ENCODE measurements around the gene LRRC59. TPM values are rescaled to one million over a fixed set of nuclear protein-coding genes. Genes with fewer than 3 reads are reported as not detected.

Gene LRRC59
- total and polyA plus RNA-seq, 8 donors, result 32.2 to 117 (median 76.0) TPM

DNA sequence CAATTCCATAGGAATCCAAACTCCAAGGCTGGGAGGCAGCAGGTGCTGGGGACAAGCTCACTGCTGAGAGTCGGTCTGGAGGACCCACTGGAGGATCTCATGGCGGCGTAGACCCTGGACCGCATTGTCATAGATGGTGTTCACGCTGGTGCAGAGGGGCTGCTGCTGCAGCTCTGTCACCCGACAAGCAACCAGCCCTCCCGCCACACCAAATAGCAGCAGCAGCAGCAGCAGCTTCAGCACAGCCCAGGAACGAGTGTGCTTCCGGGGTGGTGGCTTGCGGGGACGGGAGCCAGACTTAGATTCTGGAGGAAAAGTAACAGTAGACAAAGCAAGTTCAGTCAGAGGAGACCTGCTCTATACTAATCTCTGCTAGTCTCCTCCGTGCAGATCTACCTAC is 14.4 kb downstream of the LRRC59 start:
- Histone ChIP-seq H3K27ac (no peak overlapping the region), H3K4me3 (no peak overlapping the region), H3K36me3 (peaks cover 69 to 89% (median 80%) of the 10 kb centered on the region in 4 donors), H3K4me1 (peaks cover 0 to 5% (median 0%) of the 10 kb centered on the region in 4 donors), H3K27me3 (no peaks in the 10 kb centered on the region), H3K9me3 (no peaks in the 10 kb centered on the region)
- no peak for DNase-seq
- no peak for TF ChIP-seq EP300 (IDR thresholded peaks at IDR 0.05)
- TF ChIP-seq, protein P1, sequence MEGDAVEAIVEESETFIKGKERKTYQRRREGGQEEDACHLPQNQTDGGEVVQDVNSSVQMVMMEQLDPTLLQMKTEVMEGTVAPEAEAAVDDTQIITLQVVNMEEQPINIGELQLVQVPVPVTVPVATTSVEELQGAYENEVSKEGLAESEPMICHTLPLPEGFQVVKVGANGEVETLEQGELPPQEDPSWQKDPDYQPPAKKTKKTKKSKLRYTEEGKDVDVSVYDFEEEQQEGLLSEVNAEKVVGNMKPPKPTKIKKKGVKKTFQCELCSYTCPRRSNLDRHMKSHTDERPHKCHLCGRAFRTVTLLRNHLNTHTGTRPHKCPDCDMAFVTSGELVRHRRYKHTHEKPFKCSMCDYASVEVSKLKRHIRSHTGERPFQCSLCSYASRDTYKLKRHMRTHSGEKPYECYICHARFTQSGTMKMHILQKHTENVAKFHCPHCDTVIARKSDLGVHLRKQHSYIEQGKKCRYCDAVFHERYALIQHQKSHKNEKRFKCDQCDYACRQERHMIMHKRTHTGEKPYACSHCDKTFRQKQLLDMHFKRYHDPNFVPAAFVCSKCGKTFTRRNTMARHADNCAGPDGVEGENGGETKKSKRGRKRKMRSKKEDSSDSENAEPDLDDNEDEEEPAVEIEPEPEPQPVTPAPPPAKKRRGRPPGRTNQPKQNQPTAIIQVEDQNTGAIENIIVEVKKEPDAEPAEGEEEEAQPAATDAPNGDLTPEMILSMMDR (IDR thresholded peaks at IDR 0.05), result no peak
- no peak for TF ChIP-seq POLR2AphosphoS5 (IDR thresholded peaks at IDR 0.05)
- no peak for TF ChIP-seq POLR2A (IDR thresholded peaks at IDR 0.05)
- WGBS, 5 donors, result 87 to 95% (median 93%) methylated on average over 12 of the region's 12 CpGs
- intact Hi-C loops (cut with DNase I; ENCODE audit: low total_unique reads), result no loop called here

DNA sequence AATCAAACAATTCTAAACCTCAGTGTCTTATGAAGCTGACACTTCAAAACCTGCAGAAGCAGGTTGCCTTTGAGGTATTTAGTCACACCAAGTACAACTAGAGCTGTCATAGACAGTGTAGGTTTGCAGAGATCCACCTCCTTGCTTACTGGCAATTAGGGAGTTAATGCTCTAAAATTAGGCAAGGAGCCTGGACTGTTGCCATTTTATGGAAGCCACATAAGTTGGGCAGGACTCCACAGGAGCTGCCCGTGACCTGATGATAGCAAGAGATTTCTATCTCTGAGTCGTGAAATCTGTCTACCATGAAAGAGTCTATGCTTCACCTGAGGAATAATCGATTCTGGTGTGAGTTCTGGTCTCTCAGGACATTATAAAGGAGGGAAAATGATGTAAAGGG is 15.4 kb downstream of the LRRC59 start:
- no peak overlapping the region for H3K27ac ChIP-seq
- no peak for DNase-seq
- H3K27me3 ChIP-seq, result no peaks in the 10 kb centered on the region
- no peak overlapping the region for H3K4me3 ChIP-seq
- no peak for TF ChIP-seq EP300 (IDR thresholded peaks at IDR 0.05)
- TF ChIP-seq, protein P1 (IDR thresholded peaks at IDR 0.05), result no peak
- no peak for TF ChIP-seq POLR2A (IDR thresholded peaks at IDR 0.05)
- TF ChIP-seq POLR2AphosphoS5 (IDR thresholded peaks at IDR 0.05), result no peak
- H3K4me1 ChIP-seq, result peaks cover 0 to 5% (median 0%) of the 10 kb centered on the region in 4 donors
- H3K36me3 ChIP-seq, result peaks cover 59 to 79% (median 70%) of the 10 kb centered on the region in 4 donors
- no peaks in the 10 kb centered on the region for H3K9me3 ChIP-seq
- WGBS, 5 donors, result 34 to 44% (median 44%) methylated on average over 3 of the region's 3 CpGs
- intact Hi-C loops (cut with DNase I; ENCODE audit: low total_unique reads), result no loop called here

DNA sequence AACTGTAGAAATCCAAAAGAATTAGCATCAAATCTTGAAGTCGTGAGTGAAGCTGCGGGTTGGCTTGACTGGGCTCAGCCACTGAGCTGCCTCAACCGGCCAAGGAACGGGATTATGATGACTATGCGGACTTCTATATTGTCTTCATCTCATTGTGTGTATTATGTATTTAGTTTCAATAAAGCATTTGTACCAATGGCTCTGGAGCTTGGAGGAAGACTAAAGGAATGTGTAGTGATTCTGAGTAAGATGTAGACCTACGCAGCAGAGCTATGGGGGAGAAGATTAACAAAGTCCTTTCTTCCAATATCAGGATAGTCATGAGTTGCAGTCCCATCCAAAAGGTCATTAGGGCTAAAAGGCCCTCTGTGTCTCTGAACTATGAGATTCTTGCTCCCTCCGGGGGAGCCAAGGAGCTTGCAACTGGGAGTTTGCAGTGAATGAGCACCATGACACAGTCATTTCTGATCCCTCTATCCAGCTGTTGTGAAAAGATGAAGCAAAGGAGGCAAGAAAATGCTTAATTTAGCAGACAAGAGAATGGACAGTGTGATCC is 16.0 kb downstream of the LRRC59 start:
- intact Hi-C loops (cut with DNase I; ENCODE audit: low total_unique reads), result no loop called here
- H3K27ac ChIP-seq, result no peak overlapping the region
- peaks cover 0 to 5% (median 0%) of the 10 kb centered on the region in 4 donors for H3K4me1 ChIP-seq
- H3K27me3 ChIP-seq, result no peaks in the 10 kb centered on the region
- H3K4me3 ChIP-seq, result no peak overlapping the region
- 87 to 93% (median 92%) methylated on average over 7 of the region's 7 CpGs for WGBS, 5 donors
- H3K9me3 ChIP-seq, result no peaks in the 10 kb centered on the region
- peaks cover 53 to 73% (median 64%) of the 10 kb centered on the region in 4 donors for H3K36me3 ChIP-seq
- no peak for DNase-seq
- TF ChIP-seq EP300 (IDR thresholded peaks at IDR 0.05), result no peak
- TF ChIP-seq, protein P1 (IDR thresholded peaks at IDR 0.05), result no peak
- TF ChIP-seq POLR2A (IDR thresholded peaks at IDR 0.05), result no peak
- TF ChIP-seq POLR2AphosphoS5 (IDR thresholded peaks at IDR 0.05), result no peak

DNA sequence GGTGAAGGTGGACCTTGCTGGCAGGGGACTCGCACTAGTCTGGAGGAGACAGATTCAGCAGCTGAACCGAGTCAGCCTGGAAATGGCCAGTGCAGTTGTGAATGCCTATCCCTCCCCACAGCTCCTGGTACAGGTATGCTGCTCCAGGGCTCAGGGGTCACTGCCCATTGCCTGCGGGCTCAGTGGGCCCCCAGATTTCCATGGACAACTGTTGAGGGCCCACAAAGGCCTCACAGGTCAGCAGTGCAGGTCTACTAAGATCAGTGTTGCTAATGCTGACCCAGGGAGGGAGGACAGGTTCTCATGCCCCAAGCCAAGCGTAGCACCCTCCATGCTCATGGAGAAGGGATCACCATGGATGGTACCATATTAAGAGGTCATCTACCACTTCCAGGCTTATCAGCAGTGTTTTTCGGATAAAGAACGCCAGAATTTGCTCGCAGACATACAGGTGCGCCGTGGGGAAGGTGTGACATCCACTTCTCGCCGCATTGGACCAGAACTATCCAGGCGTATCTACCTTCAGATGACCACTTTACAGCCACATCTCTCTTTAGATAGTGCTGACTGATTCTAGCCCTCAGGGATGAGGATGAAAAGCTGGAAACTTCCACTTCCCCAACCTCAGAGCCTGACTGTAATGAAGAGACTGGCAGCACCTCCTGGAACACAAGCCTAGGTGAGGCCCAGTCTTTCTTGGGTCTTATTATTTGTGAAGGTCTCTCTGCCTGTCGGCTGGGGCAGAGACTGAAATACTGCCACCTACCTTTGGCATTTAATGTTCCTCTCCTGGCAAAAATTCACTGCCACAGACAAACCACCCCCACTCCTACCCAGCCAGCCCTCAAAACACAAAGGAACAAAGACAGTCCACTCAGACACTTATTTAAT is 16.7 kb downstream of the LRRC59 start:
- 84 to 91% (median 87%) methylated on average over 11 to 13 of the region's 13 CpGs for WGBS, 5 donors
- DNase-seq, result no peak
- TF ChIP-seq, protein P1 (IDR thresholded peaks at IDR 0.05), result no peak
- TF ChIP-seq POLR2AphosphoS5 (IDR thresholded peaks at IDR 0.05), result no peak
- TF ChIP-seq EP300 (IDR thresholded peaks at IDR 0.05), result no peak
- TF ChIP-seq POLR2A (IDR thresholded peaks at IDR 0.05), result no peak
- H3K9me3 ChIP-seq, result no peaks in the 10 kb centered on the region
- H3K27me3 ChIP-seq, result no peaks in the 10 kb centered on the region
- intact Hi-C loops (cut with DNase I; ENCODE audit: low total_unique reads), result no loop called here
- peaks cover 46 to 66% (median 57%) of the 10 kb centered on the region in 4 donors for H3K36me3 ChIP-seq
- no peak overlapping the region for H3K4me3 ChIP-seq
- H3K4me1 ChIP-seq, result peaks cover 0 to 5% (median 0%) of the 10 kb centered on the region in 4 donors
- no peak overlapping the region for H3K27ac ChIP-seq

All from stomach (tissue), 9 donors.